HG03175 (cell line): Measurements from ENCODE around the gene MKRN2OS.

Experiments
- ATAC-seq: cut with Tn5 transposase; IDR thresholded peaks from one replicate; pipeline ENCODE4 v1.9.1; 2021; ENCODE audit warnings: mild to moderate bottlenecking, moderate library complexity; ENCODE audit not compliant: unreplicated experiment

MKRN2OS gene

DNA sequence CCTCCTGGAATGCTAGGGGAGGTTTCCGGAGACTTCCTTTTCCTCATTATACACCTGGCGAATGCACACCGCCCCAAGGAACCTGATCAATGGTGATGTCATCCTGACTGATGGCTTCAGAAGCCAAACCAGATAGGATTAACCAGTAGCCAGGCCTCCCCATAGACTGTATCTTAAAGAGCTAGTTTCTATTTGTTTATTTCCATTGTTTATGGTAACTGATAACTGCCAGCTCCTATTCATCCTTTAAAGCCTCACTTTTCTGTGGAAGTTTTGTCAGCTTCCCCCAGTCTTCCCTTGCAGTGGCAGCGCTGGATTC, at the start of gene MKRN2OS:
TSS of gene MKRN2OS (minus strand) at position 27 of the 319 bp plus-strand sequence. CDS start 35 bp downstream, outside the sequence.
- ATAC-seq: no peak

GRCh38 chr3:12593473-12593872, 48.2 kb upstream of the MKRN2OS start:
- ATAC-seq: no peak

GRCh38 chr3:12591997-12592715, 46.9 kb upstream of the MKRN2OS start:
- no peak for ATAC-seq

GRCh38 chr3:12591456-12591855, 46.2 kb upstream of the MKRN2OS start:
- ATAC-seq: no peak

DNA sequence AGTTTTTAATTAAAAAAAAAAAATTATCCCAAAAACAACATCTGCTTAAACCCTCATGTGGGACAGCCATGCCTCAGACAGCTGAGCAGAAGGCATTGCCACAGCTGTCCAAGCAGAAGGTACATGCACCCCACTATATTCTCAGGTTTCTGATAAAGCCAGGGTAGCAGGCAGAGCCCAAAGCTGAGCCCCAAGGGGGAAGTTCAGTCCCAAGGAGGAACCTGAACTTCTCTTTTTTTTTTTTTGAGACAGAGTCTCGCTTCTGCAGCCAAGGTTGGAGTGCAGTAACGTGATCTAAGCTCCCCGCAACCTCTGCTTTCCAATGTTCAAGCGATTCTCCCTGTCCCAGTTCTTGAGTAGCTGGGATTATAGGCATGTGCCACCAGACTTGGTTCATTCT, 44.8 kb upstream of the MKRN2OS start:
- ATAC-seq: no peak

- no peak for ATAC-seq
These were observed 43.0 kb upstream of the MKRN2OS start for GRCh38 chr3:12588039-12589009.

DNA sequence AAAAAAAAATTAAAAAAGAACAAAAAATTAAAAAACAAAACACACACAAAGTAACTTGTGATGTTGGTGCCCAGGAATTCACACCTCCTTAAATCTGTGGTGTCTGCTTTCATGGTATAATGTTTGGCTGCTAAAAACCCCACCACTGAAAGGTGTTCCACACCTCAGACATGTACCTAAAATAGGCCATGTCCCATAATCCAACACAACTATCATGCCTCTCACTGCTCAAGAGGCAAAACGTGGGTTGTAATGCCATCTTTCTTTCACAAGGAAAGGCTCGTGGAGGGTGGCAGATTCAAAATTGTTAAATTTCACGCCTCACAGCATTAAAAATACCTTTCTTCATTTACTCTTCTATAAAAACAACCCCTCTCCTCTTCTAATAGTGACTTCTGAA, 41.1 kb upstream of the MKRN2OS start:
- ATAC-seq: peak; percentile 29

DNA sequence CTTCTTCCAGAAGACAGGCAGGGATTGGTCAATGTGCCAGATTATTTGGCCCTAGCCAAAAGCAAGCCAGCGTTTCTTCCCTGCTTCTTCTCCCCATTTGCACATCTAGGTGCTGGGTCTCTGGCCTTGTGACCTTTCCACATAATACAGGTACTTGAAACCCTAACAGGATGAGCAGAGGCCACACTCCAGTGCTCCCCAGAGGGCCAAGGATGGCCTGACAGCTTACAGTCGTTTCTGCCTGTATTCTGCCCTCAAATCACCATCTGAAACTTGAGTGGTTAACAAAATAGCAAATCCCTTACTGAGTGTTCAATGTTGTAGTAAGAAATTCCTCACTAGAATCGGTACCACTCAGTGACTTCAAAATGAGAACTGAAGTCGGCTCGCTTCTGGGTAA, 40.7 kb upstream of the MKRN2OS start:
- peak; percentile 72 for ATAC-seq

DNA sequence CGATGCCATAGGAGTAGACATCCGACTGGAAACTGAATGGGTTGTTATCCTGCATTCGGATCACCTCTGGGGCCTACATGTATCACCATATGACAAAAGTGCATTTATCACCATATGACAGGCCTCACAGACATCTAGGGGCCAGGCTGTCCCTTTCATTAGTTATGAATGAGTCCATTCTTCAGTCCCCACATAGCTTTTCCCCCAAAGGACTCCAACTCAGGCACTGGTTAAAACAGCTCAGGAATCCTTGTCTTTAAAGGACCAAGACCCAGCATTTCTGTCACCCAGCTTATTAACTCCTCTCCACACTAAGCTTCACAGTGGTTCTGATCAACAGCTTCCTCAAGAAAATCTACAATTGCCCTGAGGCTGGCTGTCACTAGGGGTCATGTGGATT, 39.9 kb upstream of the MKRN2OS start:
- no peak for ATAC-seq

GRCh38 chr3:12584083-12584482, 38.8 kb upstream of the MKRN2OS start:
- no peak for ATAC-seq

DNA sequence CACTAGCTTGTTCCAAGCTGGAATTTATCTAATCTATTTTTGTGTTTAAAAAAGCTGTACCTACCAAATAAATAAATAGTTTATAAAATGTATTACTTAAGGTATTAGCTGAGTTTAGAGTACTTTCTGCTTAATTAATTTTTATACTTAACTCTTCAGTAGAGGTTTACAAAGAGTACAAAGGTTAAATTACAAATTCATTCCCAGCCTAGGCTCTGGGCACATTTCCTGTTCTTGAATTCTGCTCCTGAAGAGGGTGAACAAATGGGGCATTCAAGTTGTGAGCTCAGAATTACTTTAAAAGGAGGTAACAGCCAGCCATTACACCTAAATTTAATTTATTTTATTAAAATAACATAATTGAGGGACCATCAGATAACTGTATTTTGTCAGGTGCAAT, 38.0 kb upstream of the MKRN2OS start:
- ATAC-seq: no peak

GRCh38 chr3:12582730-12583129, 37.4 kb upstream of the MKRN2OS start:
- no peak for ATAC-seq

DNA sequence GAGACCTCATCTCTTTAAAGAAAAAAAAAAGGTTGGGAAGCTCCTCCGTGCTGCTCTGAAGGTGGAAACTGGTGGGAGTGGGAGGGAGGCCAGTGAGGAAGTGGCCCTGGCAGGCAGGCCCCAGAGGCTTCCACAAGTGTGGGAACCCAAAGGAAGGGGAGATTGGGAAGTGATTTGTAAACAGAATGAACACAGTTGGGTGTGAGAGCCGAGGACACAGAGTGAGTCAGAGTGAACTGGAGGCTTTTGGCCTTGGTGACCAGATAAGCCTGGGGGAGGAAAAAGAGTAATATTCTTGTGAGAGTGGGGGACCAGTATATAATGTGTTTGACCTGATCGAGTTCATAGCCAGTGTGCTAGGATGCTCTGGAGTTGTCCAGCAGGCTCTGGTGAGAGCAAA, 34.6 kb upstream of the MKRN2OS start:
- no peak for ATAC-seq

DNA sequence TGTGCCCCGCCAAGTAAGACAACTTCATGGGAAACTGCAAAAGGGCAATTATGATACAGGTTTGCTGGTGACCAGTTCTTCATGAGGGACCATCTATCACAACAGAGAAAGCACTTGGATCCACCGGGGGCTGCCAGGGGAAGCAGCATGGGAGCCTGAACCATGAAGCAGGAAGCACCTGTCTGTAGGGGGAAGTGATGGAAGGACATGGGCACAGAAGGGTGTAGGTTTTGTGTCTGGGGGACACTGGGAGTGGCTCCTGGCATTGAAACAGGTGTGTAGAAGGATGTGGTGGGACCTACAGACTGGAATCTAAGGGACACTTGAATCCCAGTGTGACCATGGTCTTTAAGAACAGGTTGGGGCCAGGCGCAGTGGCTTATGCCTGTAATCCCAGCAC, 34.2 kb upstream of the MKRN2OS start:
- ATAC-seq: no peak

DNA sequence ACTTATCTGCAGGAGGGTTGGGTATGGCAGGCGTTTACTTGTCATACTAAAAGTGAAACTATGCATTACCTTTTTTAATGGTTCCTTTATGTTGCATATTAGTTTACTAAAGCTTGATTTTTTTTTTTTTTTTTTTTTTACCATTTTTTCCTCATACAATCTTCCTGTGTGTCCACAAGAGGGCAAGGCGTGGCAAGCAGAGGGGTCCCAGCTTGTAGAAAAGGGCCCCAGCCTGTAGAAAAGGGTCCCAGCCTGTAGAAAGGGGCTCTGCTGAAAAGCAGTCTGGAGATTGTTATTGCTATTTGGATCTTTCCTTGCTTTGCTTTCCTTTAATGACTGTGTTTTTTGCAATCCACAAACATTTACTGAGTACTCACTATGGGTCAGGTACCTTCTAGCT, 33.4 kb upstream of the MKRN2OS start:
- no peak for ATAC-seq

DNA sequence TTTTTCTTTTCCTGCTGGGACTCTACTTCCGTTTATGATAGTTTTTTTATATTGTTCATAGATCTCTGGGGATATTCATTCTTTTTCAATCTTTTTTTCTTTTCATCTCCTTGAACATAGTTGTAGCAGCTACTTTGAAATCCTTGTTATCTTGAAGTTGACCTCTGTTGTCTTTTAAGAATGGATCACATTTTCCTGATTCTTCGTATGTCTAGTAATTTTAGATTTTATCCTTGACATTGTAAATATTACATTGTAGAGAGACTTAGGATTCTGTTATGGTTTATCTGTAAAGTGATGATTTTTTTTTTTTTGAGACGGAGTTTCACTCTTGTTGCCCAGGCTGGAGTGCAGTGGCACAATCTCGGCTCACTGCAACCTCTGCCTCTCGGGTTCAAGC, 32.1 kb upstream of the MKRN2OS start:
- no peak for ATAC-seq

GRCh38 chr3:12574661-12575060, 29.4 kb upstream of the MKRN2OS start:
- no peak for ATAC-seq

DNA sequence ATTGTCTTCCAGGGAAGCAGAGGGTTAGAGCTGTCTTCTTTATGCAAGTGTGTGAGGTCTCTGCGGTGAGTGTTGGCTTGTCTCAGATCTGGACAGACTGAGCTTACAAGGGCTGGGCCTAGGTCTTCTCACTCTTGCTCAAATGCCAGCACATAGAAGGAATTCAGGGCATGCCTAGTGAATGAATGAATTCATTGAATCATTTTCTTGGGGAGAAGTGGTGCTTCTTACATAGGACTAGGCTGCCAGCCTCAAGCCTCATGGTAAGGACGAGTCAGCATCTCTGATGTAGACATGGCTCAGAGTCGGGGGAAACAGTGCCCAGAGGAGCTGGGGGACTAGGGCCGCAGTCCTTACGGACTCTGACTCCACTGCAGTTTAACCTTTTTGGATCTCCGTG, 28.8 kb upstream of the MKRN2OS start:
- ATAC-seq: no peak

GRCh38 chr3:12571986-12572385, 26.7 kb upstream of the MKRN2OS start:
- no peak for ATAC-seq

- no peak for ATAC-seq
These were observed 24.5 kb upstream of the MKRN2OS start for GRCh38 chr3:12569836-12570235.

DNA sequence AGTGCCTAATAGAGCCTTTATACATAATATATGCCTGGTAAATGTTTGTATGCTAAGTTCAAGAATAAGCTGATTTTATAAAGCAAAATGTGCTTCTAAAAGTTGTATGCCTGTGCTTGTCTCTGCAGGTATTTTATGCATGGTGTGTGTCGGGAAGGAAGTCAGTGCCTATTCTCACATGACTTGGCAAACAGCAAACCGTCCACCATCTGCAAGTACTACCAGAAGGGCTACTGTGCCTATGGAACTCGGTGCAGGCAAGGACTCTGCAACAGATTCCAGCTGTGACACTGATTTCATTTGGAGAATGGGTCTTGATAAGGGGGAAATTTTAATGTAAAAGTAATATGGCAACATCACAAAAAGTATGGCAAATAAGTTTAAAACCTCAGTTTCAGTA, 23.4 kb upstream of the MKRN2OS start:
- no peak for ATAC-seq

DNA sequence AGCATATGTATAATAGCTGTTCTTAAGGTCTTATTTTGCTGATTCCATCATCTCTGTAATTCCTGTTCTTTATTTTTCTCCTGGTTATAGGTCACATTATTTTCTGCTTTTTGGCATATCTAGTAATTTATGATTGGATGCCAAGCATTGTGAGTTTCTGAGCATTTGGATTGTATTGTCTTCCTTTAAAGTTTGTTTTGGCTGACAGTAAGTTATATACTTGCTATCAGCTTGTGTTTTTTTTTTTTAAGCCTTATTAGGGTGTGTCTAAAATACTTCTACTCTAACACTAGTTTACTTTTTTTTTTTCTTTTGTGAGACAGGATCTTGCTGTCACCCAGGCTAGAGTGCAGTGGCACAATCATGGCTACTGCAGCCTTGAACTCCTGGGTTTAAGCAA, 21.7 kb upstream of the MKRN2OS start:
- no peak for ATAC-seq
